B cell (primary cell): ENCODE results near the gene MTSS2. TPM values are rescaled to one million over a fixed set of nuclear protein-coding genes. Genes with fewer than 3 reads are reported as not detected.

Source experiments
- ATAC-seq: fragments of 200-7000 bp; cut with Tn5 transposase; one replicate; pipeline ENCODE4 v1.10.0; 2021; ENCODE audit warnings: low read depth, mild to moderate bottlenecking, moderate number of reproducible peaks, moderate library complexity
- CTCF ChIA-PET: fragments of 350-600 bp; sonication (Branson Sonifier 250); formaldehyde crosslinking; loops from one replicate; lab custom pipeline; 2021; ENCODE audit warnings: antibody characterized with exemption, inconsistent platforms; lab: Charles Lee
- POLR2A ChIA-PET: fragments of 350-600 bp; sonication (Branson Sonifier 250); formaldehyde crosslinking; loops from one replicate; lab custom pipeline; 2021; ENCODE audit warnings: antibody characterized with exemption; lab: Charles Lee
- DNase-seq: peaks from one replicate; pipeline ENCODE4 v3.0.0; 2013
- H2AFZ ChIP-seq: 2 replicates; pipeline ENCODE4 v1.6.1; 2012; ENCODE audit warnings: mild to moderate bottlenecking, low read depth, low read length; ENCODE audit not compliant: insufficient read depth, poor library complexity, severe bottlenecking
- H3K27ac ChIP-seq, 2 donors: 1 replicate in 1 of 2; 2 replicates in 1 of 2; pipeline ENCODE4 v1.5.1; 2012 to 2013; ENCODE audit warnings: low read length in 2 of 2, mild to moderate bottlenecking in 2 of 2, moderate library complexity in 1 of 2
- H3K27me3 ChIP-seq, 4 experiments: fragments of 200-600 bp in 1 of 4; sonication (generic) in 1 of 4; replicated peaks in 1 of 4; 1 replicate in 2 of 4; 2 replicates in 2 of 4; pipeline versions ENCODE4 v1.6.1 to v1.7.0; 2013 to 2016; ENCODE audit warnings: low read length in 3 of 4, mild to moderate bottlenecking in 2 of 4, mixed read lengths in 1 of 4, moderate library complexity in 1 of 4; ENCODE audit not compliant: insufficient read depth in 4 of 4, control insufficient read depth in 3 of 4; ENCODE audit errors: control extremely low read depth in 1 of 4
- H3K36me3 ChIP-seq, 2 experiments: replicated peaks in 1 of 2; 1 replicate in 1 of 2; 2 replicates in 1 of 2; pipeline versions ENCODE4 v1.6.1 to v1.7.1; 2013; ENCODE audit warnings: low read length in 1 of 2; ENCODE audit not compliant: insufficient read depth in 2 of 2, control insufficient read depth in 1 of 2; ENCODE audit errors: control extremely low read depth in 1 of 2, extremely low read depth in 1 of 2
- H3K4me1 ChIP-seq, 2 donors: fragments of 200-600 bp in 1 of 2; sonication (generic) in 1 of 2; 1 replicate in 1 of 2; 2 replicates in 1 of 2; pipeline versions ENCODE4 v1.5.1 to v1.6.1; 2013 to 2017; ENCODE audit warnings: low read length in 2 of 2; ENCODE audit not compliant: control insufficient read depth in 2 of 2, insufficient read depth in 2 of 2
- H3K4me2 ChIP-seq: replicated peaks from 2 replicates; pipeline ENCODE3; 2012; ENCODE audit warnings: mild to moderate bottlenecking, low read depth, low read length; ENCODE audit not compliant: poor library complexity, severe bottlenecking
- H3K4me3 ChIP-seq, 5 experiments: fragments of 200-600 bp in 1 of 5; sonication (generic) in 1 of 5; 1 replicate in 3 of 5; 2 replicates in 2 of 5; pipeline versions ENCODE4 v1.5.1 to v1.7.0; 2011 to 2016; ENCODE audit warnings: low read length in 4 of 5, mild to moderate bottlenecking in 4 of 5, low read depth in 2 of 5, control low read depth in 1 of 5, moderate library complexity in 1 of 5; ENCODE audit not compliant: insufficient read depth in 1 of 5; ENCODE audit errors: control extremely low read depth in 1 of 5, extremely low read depth in 1 of 5
- H3K79me2 ChIP-seq: fragments of 200-600 bp; sonication (generic); one replicate; pipeline ENCODE4 v1.6.0; 2016; ENCODE audit warnings: low read length; ENCODE audit not compliant: control insufficient read depth, insufficient read depth
- H3K9ac ChIP-seq: fragments of 200-600 bp; sonication (generic); 2 replicates; pipeline ENCODE4 v1.6.1; 2017; ENCODE audit warnings: mild to moderate bottlenecking, low read length, moderate library complexity
- H3K9me3 ChIP-seq, 3 donors: one replicate each; pipeline versions ENCODE4 v1.6.1 to v1.7.1; 2013; ENCODE audit warnings: low read length in 2 of 3; ENCODE audit not compliant: control insufficient read depth in 2 of 3, insufficient read depth in 1 of 3; ENCODE audit errors: control extremely low read depth in 1 of 3
- H4K20me1 ChIP-seq: 2 replicates; pipeline ENCODE4 v1.6.0; 2012; ENCODE audit warnings: mild to moderate bottlenecking, low read length; ENCODE audit not compliant: insufficient read depth, control insufficient read depth, poor library complexity, severe bottlenecking
- H3K27ac Mint-ChIP-seq: one replicate; pipeline ENCODE4 v1.8.0; 2021; ENCODE audit warnings: mixed read lengths
- H3K27me3 Mint-ChIP-seq: one replicate; pipeline ENCODE4 v1.8.0; 2021; ENCODE audit warnings: mixed read lengths
- H3K4me1 Mint-ChIP-seq: one replicate; pipeline ENCODE4 v1.8.0; 2021; ENCODE audit warnings: mixed read lengths
- H3K4me3 Mint-ChIP-seq: one replicate; pipeline ENCODE4 v1.8.0; 2021; ENCODE audit warnings: mixed read lengths
- H3K9me3 Mint-ChIP-seq: one replicate; pipeline ENCODE4 v1.8.0; 2022; ENCODE audit warnings: mixed read lengths; ENCODE audit not compliant: insufficient read depth
- CTCF ChIP-seq: fragments of 200-600 bp; IDR thresholded peaks from one replicate; pipeline ENCODE4 v1.8.0; 2022; ENCODE audit warnings: antibody characterized with exemption, mild to moderate bottlenecking
- EZH2 ChIP-seq: IDR thresholded peaks from 2 replicates; pipeline ENCODE4 v1.6.1; 2012; ENCODE audit warnings: borderline replicate concordance, low read depth, mild to moderate bottlenecking, moderate library complexity, low read length; ENCODE audit not compliant: insufficient read depth, poor library complexity, severe bottlenecking
- WGBS: methylation state at CpG from one replicate; pipeline ENCODE4 v1.1.5; 2013; ENCODE audit warnings: missing lambda C conversion rate; ENCODE audit not compliant: insufficient coverage; 5-methylcytosine and 5-hydroxymethylcytosine counted together
- intact Hi-C: fragments of 100-400 bp; cut with micrococcal nuclease; formaldehyde crosslinking; loops from one replicate; pipeline ENCODE4 v1.10.0; 2022
- polyA plus RNA-seq: library from polyadenylated mRNA; depleted of rRNA; stranded (reverse); fragments of >200 nt; gene quantifications from 2 replicates; pipeline ENCODE4 v1.2.3, GENCODE V29; 2012
- total RNA-seq, 2 donors: library from RNA; stranded (reverse); fragments of 120-200 nt in 1 of 2; gene quantifications; 1 replicate in 1 of 2; 2 replicates in 1 of 2; pipeline versions ENCODE4 v1.2.3 to v1.2.4, GENCODE V29; 2013 to 2022

Gene MTSS2
- total and polyA plus RNA-seq, 2 donors (not counting 1 experiment from before 2014, with no cell fraction given) = 1.6 to 2.6 TPM

- H3K4me3 Mint-ChIP-seq = no peak overlapping the region
- intact Hi-C loops = no loop called here
Measured at GRCh38 chr16:70703041-70703834, 17.4 kb upstream of the MTSS2 start.

More at GRCh38 chr16:70703041-70703834, 17.4 kb upstream of the MTSS2 start:
- Histone ChIP-seq H3K27me3 (no peaks in the 10 kb centered on the region), H3K9ac (no peak overlapping the region), H3K4me1 (no peaks in the 10 kb centered on the region), H3K9me3 (no peaks in the 10 kb centered on the region), H3K27ac (no peak overlapping the region), H3K4me3 (no peak overlapping the region), H4K20me1 (peaks cover 8% of the 10 kb centered on the region), H3K79me2 (no peaks in the 10 kb centered on the region), H2AFZ (no peak overlapping the region), H3K4me2 (no peak overlapping the region), H3K36me3 (peaks cover 0 to 7% of the 10 kb centered on the region in 2 experiments)
- CTCF ChIA-PET = no interaction called here
- ATAC-seq (no peak), DNase-seq (no peak)
- POLR2A ChIA-PET = no interaction called here
- no peak for TF ChIP-seq CTCF
- no peak for TF ChIP-seq EZH2
- 97% methylated on average over 16 of the region's 16 CpGs for WGBS
- Mint-ChIP-seq H3K27me3 (no peaks in the 10 kb centered on the region), H3K4me1 (no peaks in the 10 kb centered on the region), H3K27ac (no peak overlapping the region), H3K9me3 (no peaks in the 10 kb centered on the region)
